Endodermal cell (in vitro differentiated cells): ENCODE data around the gene SMIM33. TPM values are rescaled to one million over a fixed set of nuclear protein-coding genes. Genes with fewer than 3 reads are reported as not detected.

ENCODE experiments used
- DNase-seq: peaks from one replicate; pipeline ENCODE4 v3.0.0-alpha.2; 2017
- H3K27ac ChIP-seq: 2 replicates; pipeline ENCODE4 v1.5.1; 2013; ENCODE audit warnings: mild to moderate bottlenecking, low read depth, low read length, moderate library complexity
- H3K27me3 ChIP-seq: 2 replicates; pipeline ENCODE4 v1.6.1; 2013; ENCODE audit warnings: mild to moderate bottlenecking, low read length, moderate library complexity; ENCODE audit not compliant: insufficient read depth, control insufficient read depth, poor library complexity, severe bottlenecking
- H3K36me3 ChIP-seq: 2 replicates; pipeline ENCODE4 v1.7.0; 2013; ENCODE audit warnings: mild to moderate bottlenecking, low read length, moderate library complexity; ENCODE audit not compliant: control insufficient read depth, insufficient read depth
- H3K4me1 ChIP-seq: one replicate; pipeline ENCODE4 v1.7.0; 2013; ENCODE audit warnings: low read length; ENCODE audit not compliant: control insufficient read depth, insufficient read depth
- H3K4me3 ChIP-seq: 2 replicates; pipeline ENCODE4 v1.5.1; 2013; ENCODE audit warnings: mild to moderate bottlenecking, low read length, moderate library complexity
- H3K9ac ChIP-seq: 2 replicates; pipeline ENCODE4 v1.6.1; 2013; ENCODE audit warnings: mild to moderate bottlenecking, low read length, moderate library complexity; ENCODE audit not compliant: poor library complexity, severe bottlenecking; ENCODE audit errors: extremely low read depth
- H3K9me3 ChIP-seq: 2 replicates; pipeline ENCODE4 v1.6.1; 2013; ENCODE audit warnings: mild to moderate bottlenecking, low read length, moderate library complexity; ENCODE audit not compliant: control insufficient read depth
- H3K27ac Mint-ChIP-seq: 2 replicates; pipeline ENCODE4 v1.8.0; 2020; ENCODE audit warnings: mixed read lengths
- H3K27me3 Mint-ChIP-seq: 2 replicates; pipeline ENCODE4 v1.8.0; 2021; ENCODE audit warnings: mild to moderate bottlenecking, mixed read lengths; ENCODE audit not compliant: insufficient read depth
- H3K36me3 Mint-ChIP-seq: 2 replicates; pipeline ENCODE4 v1.8.0; 2020; ENCODE audit warnings: low read depth, mixed read lengths
- H3K4me1 Mint-ChIP-seq: 2 replicates; pipeline ENCODE4 v1.8.0; 2020; ENCODE audit warnings: mixed read lengths
- H3K4me3 Mint-ChIP-seq: 2 replicates; pipeline ENCODE4 v1.8.0; 2020; ENCODE audit warnings: mild to moderate bottlenecking, moderate library complexity, mixed read lengths
- H3K9me3 Mint-ChIP-seq: 2 replicates; pipeline ENCODE4 v1.8.0; 2020; ENCODE audit warnings: mild to moderate bottlenecking, mixed read lengths
- CTCF ChIP-seq: fragments of 200-600 bp; sonication (generic); conservative IDR thresholded peaks from 2 replicates; pipeline ENCODE4 v1.5.0; 2021; ENCODE audit warnings: antibody characterized with exemption, mild to moderate bottlenecking
- WGBS, 2 experiments: methylation state at CpG; one replicate each; pipeline versions ENCODE4 v1.1.5 to v1.1.7; 2013; ENCODE audit warnings: missing lambda C conversion rate in 2 of 2, mixed read lengths in 1 of 2; ENCODE audit not compliant: insufficient coverage in 1 of 2, insufficient read length in 1 of 2; 5-methylcytosine and 5-hydroxymethylcytosine counted together
- total RNA-seq, 2 donors: library from RNA; stranded (reverse); fragmentation: NEBNext Ultra II Directional in 1 of 2; extraction: Animal tissue kit (Norgen Biotek cat#: 25700) in 1 of 2; gene quantifications; 2 replicates in 1 of 2; 3 replicates in 1 of 2; pipeline ENCODE4 v1.2.1, GENCODE V29; 2021

The SMIM33 gene
- total RNA-seq, 2 donors from 2014 or later: not detected

DNA sequence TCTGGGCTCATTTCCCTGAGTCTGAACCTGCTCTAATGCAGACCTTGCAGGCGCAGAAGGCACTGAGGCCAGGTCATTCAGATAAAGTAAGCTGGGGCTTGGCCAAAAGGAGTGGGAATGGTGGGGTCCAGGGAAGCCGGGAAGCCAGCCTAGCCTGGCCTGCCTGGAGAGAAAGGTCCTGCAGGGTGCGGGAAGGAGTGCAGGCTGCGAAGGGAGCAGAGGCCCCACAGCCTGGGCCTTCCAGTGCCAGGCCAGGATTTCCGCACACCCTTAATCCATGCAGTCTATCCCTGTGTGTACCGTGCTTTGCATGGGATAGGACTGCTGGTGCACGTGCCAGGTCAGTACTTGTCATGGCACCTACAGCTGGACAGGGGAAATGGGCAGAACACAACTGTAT lies 15.4 kb downstream of the SMIM33 start:
- Histone ChIP-seq H3K4me1 (no peaks in the 10 kb centered on the region), H3K27ac (no peak overlapping the region), H3K9me3 (no peaks in the 10 kb centered on the region), H3K36me3 (no peaks in the 10 kb centered on the region), H3K27me3 (no peaks in the 10 kb centered on the region), H3K4me3 (no peak overlapping the region), H3K9ac (no peak overlapping the region)
- Mint-ChIP-seq H3K9me3 (no peaks in the 10 kb centered on the region), H3K4me3 (no peak overlapping the region), H3K36me3 (no peaks in the 10 kb centered on the region), H3K4me1 (peaks cover 9% of the 10 kb centered on the region), H3K27ac (no peak overlapping the region), H3K27me3 (peaks cover 3% of the 10 kb centered on the region)
- TF ChIP-seq CTCF: no peak
- 60 to 76% methylated on average over 6 to 7 of the region's 7 CpGs for WGBS, 2 experiments
- peak; percentile 65 for DNase-seq

DNA sequence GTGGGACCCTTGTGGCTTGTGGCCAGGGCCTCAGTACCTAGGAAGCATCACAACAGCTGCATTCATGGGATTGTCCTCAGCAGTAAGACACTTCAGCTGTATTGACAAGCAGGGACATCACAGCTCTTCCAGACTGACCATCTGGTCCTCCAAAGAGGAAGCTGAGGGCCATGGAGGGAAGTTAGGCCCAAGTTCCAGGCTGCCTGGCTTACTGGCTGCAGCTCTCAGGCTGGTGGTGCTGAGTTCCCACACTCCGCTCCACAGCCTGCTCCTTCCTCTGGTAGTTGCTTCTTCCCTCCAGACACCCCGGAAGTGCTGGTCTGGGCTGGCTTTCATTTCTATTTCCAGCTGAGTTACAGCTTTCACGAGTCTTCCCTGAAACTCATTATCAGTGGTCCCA lies 17.5 kb downstream of the SMIM33 start:
- Mint-ChIP-seq H3K27ac (no peak overlapping the region), H3K27me3 (peaks cover 3% of the 10 kb centered on the region), H3K9me3 (no peaks in the 10 kb centered on the region), H3K36me3 (no peaks in the 10 kb centered on the region), H3K4me3 (no peak overlapping the region), H3K4me1 (peaks cover 9% of the 10 kb centered on the region)
- Histone ChIP-seq H3K27me3 (no peaks in the 10 kb centered on the region), H3K4me3 (no peak overlapping the region), H3K9ac (no peak overlapping the region), H3K9me3 (no peaks in the 10 kb centered on the region), H3K27ac (no peak overlapping the region), H3K36me3 (no peaks in the 10 kb centered on the region), H3K4me1 (no peaks in the 10 kb centered on the region)
- 89 to 97% methylated on average over 3 of the region's 3 CpGs for WGBS, 2 experiments
- DNase-seq: no peak
- TF ChIP-seq CTCF: no peak

GRCh38 chr5:139492700-139493192 lies 21.9 kb downstream of the SMIM33 start:
- no peaks in the 10 kb centered on the region for H3K9me3 Mint-ChIP-seq
- H3K27me3 Mint-ChIP-seq: no peaks in the 10 kb centered on the region
- peaks cover 15% of the 10 kb centered on the region for H3K4me1 Mint-ChIP-seq
- no peak overlapping the region for H3K27ac Mint-ChIP-seq
- no peak for TF ChIP-seq CTCF
- H3K9ac ChIP-seq: no peak overlapping the region
- H3K27me3 ChIP-seq: no peaks in the 10 kb centered on the region
- no peak for DNase-seq
- no peaks in the 10 kb centered on the region for H3K9me3 ChIP-seq
- H3K27ac ChIP-seq: no peak overlapping the region
- H3K4me1 ChIP-seq: peaks cover 11% of the 10 kb centered on the region
- H3K36me3 ChIP-seq: no peaks in the 10 kb centered on the region
- H3K36me3 Mint-ChIP-seq: no peaks in the 10 kb centered on the region
- WGBS, 2 experiments: 92 to 95% methylated on average over 5 to 6 of the region's 6 CpGs
- no peak overlapping the region for H3K4me3 ChIP-seq
- H3K4me3 Mint-ChIP-seq: no peak overlapping the region
